Naive B cell (primary cell): Measurements from ENCODE around the gene TIMP2. TPM values are rescaled to one million over a fixed set of nuclear protein-coding genes. Genes with fewer than 3 reads are reported as not detected.

Experiments
- polyA plus RNA-seq, 6 donors: library from polyadenylated mRNA; unstranded; fragments of 300-500 nt; fragmentation: Illumina TruSeq; gene quantifications; one replicate each; pipeline ENCODE4 v1.2.3, GENCODE V29; 2021; ENCODE audit warnings: low read depth in 6 of 6

The TIMP2 gene
- polyA plus RNA-seq, 6 donors from 2014 or later = 0.40 to 1.1 (median 0.65) TPM

Other genes starting within 250 kb of the TIMP2 start
- gene CYTH1, start 143.1 kb downstream of the TIMP2 start, polyA plus RNA-seq = 100 to 1,000 TPM; 165 to 235 (median 190) TPM
- gene USP36, start 84.6 kb downstream of the TIMP2 start, polyA plus RNA-seq = 10 to 100 TPM; 14.9 to 37.9 (median 24.5) TPM
- gene CEP295NL, start 22.2 kb downstream of the TIMP2 start, polyA plus RNA-seq = 1 to 10 TPM in 5 of 6 donors, not detected in 1; 1.3 to 2.9 (median 1.6) TPM
- gene LGALS3BP, start 54.5 kb upstream of the TIMP2 start, polyA plus RNA-seq = 10 to 100 TPM in 1 of 6 donors, 1 to 10 TPM in 5; 1.2 to 17.1 (median 3.7) TPM
- gene CANT1, start 84.4 kb upstream of the TIMP2 start, polyA plus RNA-seq = 1 to 10 TPM; 3.7 to 9.7 (median 6.0) TPM
- gene C1QTNF1, start 98.8 kb upstream of the TIMP2 start, polyA plus RNA-seq = not detected
- 1 to 10 TPM; 1.4 to 7.4 (median 3.6) TPM for gene ENGASE, start 149.4 kb upstream of the TIMP2 start, polyA plus RNA-seq